OCI-LY3 (cell line): Measurements from ENCODE around the gene RNF44.

ENCODE experiments used
- H2AFZ ChIP-seq: fragments of 200-600, 300-600 bp; shearing (Covaris generic); 2 replicates; pipeline ENCODE4 v1.6.0; 2014; ENCODE audit warnings: antibody characterized with exemption, low read depth, low read length
- H3K27ac ChIP-seq: fragments of 200-600, 300-600 bp; sonication (generic); 2 replicates; pipeline ENCODE4 v1.5.1; 2014; ENCODE audit warnings: mild to moderate bottlenecking, low read length, moderate library complexity, mixed read lengths
- H3K27me3 ChIP-seq: fragments of 200-600, 300-600 bp; sonication (generic); 2 replicates; pipeline ENCODE4 v1.6.1; 2014; ENCODE audit warnings: low read depth, low read length, mixed read lengths
- H3K36me3 ChIP-seq: fragments of 200-600, 300-600 bp; sonication (generic); replicated peaks from 2 replicates; pipeline ENCODE3; 2014; ENCODE audit warnings: low read depth, low read length, mixed read lengths
- H3K4me1 ChIP-seq: fragments of 300-600, 200-600 bp; sonication (generic); 2 replicates; pipeline ENCODE4 v1.6.1; 2014; ENCODE audit warnings: low read length, mixed read lengths
- H3K4me2 ChIP-seq: fragments of 200-600, 300-600 bp; sonication (generic); 2 replicates; pipeline ENCODE4 v1.6.1; 2014; ENCODE audit warnings: low read length, mixed read lengths
- H3K4me3 ChIP-seq: fragments of 300-600, 200-600 bp; sonication (generic); 2 replicates; pipeline ENCODE4 v1.5.1; 2014; ENCODE audit warnings: antibody characterized with exemption, mild to moderate bottlenecking, low read length, moderate library complexity
- H3K79me2 ChIP-seq: fragments of 300-600, 200-600 bp; shearing (Covaris generic); 2 replicates; pipeline ENCODE4 v1.6.1; 2014; ENCODE audit warnings: mild to moderate bottlenecking, low read length, mixed read lengths
- H3K9ac ChIP-seq: fragments of 300-600, 200-600 bp; shearing (Covaris generic); 2 replicates; pipeline ENCODE4 v1.6.0; 2014; ENCODE audit warnings: mild to moderate bottlenecking, low read length, moderate library complexity
- H3K9me3 ChIP-seq: fragments of 200-600, 300-600 bp; shearing (Covaris generic); 2 replicates; pipeline ENCODE4 v1.6.1; 2014; ENCODE audit warnings: low read length, mixed read lengths; ENCODE audit not compliant: insufficient read depth
- H4K20me1 ChIP-seq: fragments of 200-600, 300-600 bp; sonication (generic); 2 replicates; pipeline ENCODE4 v1.6.1; 2016; ENCODE audit warnings: low read length, mixed read lengths; ENCODE audit not compliant: insufficient read depth
- CTCF ChIP-seq: fragments of 200-600, 300-600 bp; sonication (generic); IDR thresholded peaks from 2 replicates; pipeline ENCODE4 v1.5.1; 2014; ENCODE audit warnings: antibody characterized with exemption, low read length, low read depth
- EZH2phosphoT487 ChIP-seq: fragments of 200-600 bp; shearing (Covaris generic); IDR thresholded peaks from 2 replicates; pipeline ENCODE4 v1.6.1; 2018; ENCODE audit warnings: antibody characterized with exemption, mixed run types, low read depth

The RNF44 gene

GRCh38 chr5:176565760-176566288 is 28.6 kb upstream of the RNF44 start:
- Histone ChIP-seq H3K36me3 (no peaks in the 10 kb centered on the region), H3K27ac (no peak overlapping the region), H3K9me3 (no peaks in the 10 kb centered on the region), H4K20me1 (no peaks in the 10 kb centered on the region), H3K4me1 (no peaks in the 10 kb centered on the region), H3K4me2 (no peak overlapping the region), H2AFZ (no peak overlapping the region), H3K4me3 (no peak overlapping the region), H3K9ac (no peak overlapping the region), H3K27me3 (peaks cover 7% of the 10 kb centered on the region; the same call in 1 of the 2 replicates), H3K79me2 (no peaks in the 10 kb centered on the region)
- TF ChIP-seq EZH2phosphoT487 (no peak), CTCF (no peak)

GRCh38 chr5:176564002-176564401 is 26.8 kb upstream of the RNF44 start:
- Histone ChIP-seq H3K27me3 (peaks cover 7% of the 10 kb centered on the region; the same call in 1 of the 2 replicates), H3K36me3 (no peaks in the 10 kb centered on the region), H3K27ac (no peak overlapping the region), H2AFZ (no peak overlapping the region), H3K79me2 (no peaks in the 10 kb centered on the region), H3K4me1 (no peaks in the 10 kb centered on the region), H3K9ac (no peak overlapping the region), H3K4me2 (no peak overlapping the region), H3K9me3 (no peaks in the 10 kb centered on the region), H4K20me1 (no peaks in the 10 kb centered on the region), H3K4me3 (no peak overlapping the region)
- TF ChIP-seq CTCF (no peak), EZH2phosphoT487 (no peak)

GRCh38 chr5:176562189-176562588 is 25.0 kb upstream of the RNF44 start:
- H2AFZ ChIP-seq: no peak overlapping the region
- H3K4me3 ChIP-seq: no peak overlapping the region
- H3K4me2 ChIP-seq: no peak overlapping the region
- no peaks in the 10 kb centered on the region for H3K9me3 ChIP-seq
- no peaks in the 10 kb centered on the region for H3K79me2 ChIP-seq
- H3K27ac ChIP-seq: no peak overlapping the region
- no peaks in the 10 kb centered on the region for H3K4me1 ChIP-seq
- peaks cover 7% of the 10 kb centered on the region; the same call in 1 of the 2 replicates for H3K27me3 ChIP-seq
- TF ChIP-seq EZH2phosphoT487 (no peak), CTCF (no peak)
- H3K36me3 ChIP-seq: no peaks in the 10 kb centered on the region
- no peak overlapping the region for H3K9ac ChIP-seq
- no peaks in the 10 kb centered on the region for H4K20me1 ChIP-seq

GRCh38 chr5:176561259-176561658 is 24.1 kb upstream of the RNF44 start:
- TF ChIP-seq CTCF: no peak
- TF ChIP-seq EZH2phosphoT487: no peak
- H3K27ac ChIP-seq: no peak overlapping the region
- H2AFZ ChIP-seq: no peak overlapping the region
- no peaks in the 10 kb centered on the region for H3K9me3 ChIP-seq
- no peaks in the 10 kb centered on the region for H3K36me3 ChIP-seq
- peaks cover 7% of the 10 kb centered on the region; the same call in 1 of the 2 replicates for H3K27me3 ChIP-seq
- no peak overlapping the region for H3K9ac ChIP-seq
- H3K79me2 ChIP-seq: no peaks in the 10 kb centered on the region
- no peak overlapping the region for H3K4me2 ChIP-seq
- no peak overlapping the region for H3K4me3 ChIP-seq
- H4K20me1 ChIP-seq: no peaks in the 10 kb centered on the region
- no peaks in the 10 kb centered on the region for H3K4me1 ChIP-seq
